ENCODE results near the gene HGD. TPM values are rescaled to one million over a fixed set of nuclear protein-coding genes. Genes with fewer than 3 reads are reported as not detected.

HGD gene
- total RNA-seq, 1 donor from 2014 or later: 0.88 TPM

DNA sequence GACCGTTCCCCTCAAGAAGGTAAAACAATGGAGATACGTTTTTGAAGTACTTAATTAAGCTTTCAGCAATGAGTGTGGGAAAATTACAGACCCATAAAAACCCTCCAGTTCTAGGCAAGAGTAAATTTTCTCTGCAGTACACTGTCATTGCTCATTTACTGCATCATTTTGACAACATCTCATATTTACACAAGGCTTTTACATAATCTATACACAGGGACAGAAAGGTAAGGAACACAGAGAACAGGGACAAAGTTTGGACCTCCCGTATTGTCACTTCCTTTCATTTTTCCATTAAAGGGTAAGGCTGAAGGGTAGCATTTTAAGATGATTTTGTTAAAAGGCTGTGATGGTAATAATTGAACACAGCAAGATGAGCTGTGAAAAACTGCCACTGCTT is 7.4 kb upstream of the HGD start:
- TF ChIP-seq, protein P1, sequence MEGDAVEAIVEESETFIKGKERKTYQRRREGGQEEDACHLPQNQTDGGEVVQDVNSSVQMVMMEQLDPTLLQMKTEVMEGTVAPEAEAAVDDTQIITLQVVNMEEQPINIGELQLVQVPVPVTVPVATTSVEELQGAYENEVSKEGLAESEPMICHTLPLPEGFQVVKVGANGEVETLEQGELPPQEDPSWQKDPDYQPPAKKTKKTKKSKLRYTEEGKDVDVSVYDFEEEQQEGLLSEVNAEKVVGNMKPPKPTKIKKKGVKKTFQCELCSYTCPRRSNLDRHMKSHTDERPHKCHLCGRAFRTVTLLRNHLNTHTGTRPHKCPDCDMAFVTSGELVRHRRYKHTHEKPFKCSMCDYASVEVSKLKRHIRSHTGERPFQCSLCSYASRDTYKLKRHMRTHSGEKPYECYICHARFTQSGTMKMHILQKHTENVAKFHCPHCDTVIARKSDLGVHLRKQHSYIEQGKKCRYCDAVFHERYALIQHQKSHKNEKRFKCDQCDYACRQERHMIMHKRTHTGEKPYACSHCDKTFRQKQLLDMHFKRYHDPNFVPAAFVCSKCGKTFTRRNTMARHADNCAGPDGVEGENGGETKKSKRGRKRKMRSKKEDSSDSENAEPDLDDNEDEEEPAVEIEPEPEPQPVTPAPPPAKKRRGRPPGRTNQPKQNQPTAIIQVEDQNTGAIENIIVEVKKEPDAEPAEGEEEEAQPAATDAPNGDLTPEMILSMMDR (IDR thresholded peaks at IDR 0.05; ENCODE audit: insufficient read depth, low read length, poor library complexity, severe bottlenecking): no peak
- Histone ChIP-seq H3K36me3 (ENCODE audit: control insufficient read depth, insufficient read depth, low read length) (no peaks in the 10 kb centered on the region), H3K27me3 (ENCODE audit: control insufficient read depth, insufficient read depth, low read length) (no peaks in the 10 kb centered on the region), H3K4me3 (ENCODE audit: low read depth, low read length) (no peak overlapping the region)
- no peak for DNase-seq (ENCODE audit: low read depth)

DNA sequence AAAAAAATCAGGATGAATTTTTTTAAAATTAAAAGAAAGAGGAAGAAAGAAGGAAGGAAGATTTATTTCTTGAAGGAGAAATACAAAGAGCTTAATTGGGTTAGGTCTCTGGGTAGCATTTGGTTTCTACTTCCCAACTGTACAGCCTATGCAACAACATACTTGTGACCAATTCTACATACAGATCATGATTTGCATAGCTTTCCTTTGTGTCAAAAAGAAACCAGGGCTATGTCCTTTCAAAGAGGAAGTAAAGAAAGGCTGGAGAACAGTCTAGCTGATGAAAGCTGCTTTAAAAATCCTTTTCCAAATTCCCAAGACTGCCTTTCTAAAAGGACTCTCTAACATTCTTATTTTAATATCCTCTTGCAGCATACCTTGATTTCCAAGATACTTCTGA is 6.1 kb upstream of the HGD start:
- H3K27me3 ChIP-seq (ENCODE audit: control insufficient read depth, insufficient read depth, low read length): no peaks in the 10 kb centered on the region
- TF ChIP-seq, protein P1 (IDR thresholded peaks at IDR 0.05; ENCODE audit: insufficient read depth, low read length, poor library complexity, severe bottlenecking): no peak
- no peaks in the 10 kb centered on the region for H3K36me3 ChIP-seq (ENCODE audit: control insufficient read depth, insufficient read depth, low read length)
- no peak for DNase-seq (ENCODE audit: low read depth)
- no peak overlapping the region for H3K4me3 ChIP-seq (ENCODE audit: low read depth, low read length)

DNA sequence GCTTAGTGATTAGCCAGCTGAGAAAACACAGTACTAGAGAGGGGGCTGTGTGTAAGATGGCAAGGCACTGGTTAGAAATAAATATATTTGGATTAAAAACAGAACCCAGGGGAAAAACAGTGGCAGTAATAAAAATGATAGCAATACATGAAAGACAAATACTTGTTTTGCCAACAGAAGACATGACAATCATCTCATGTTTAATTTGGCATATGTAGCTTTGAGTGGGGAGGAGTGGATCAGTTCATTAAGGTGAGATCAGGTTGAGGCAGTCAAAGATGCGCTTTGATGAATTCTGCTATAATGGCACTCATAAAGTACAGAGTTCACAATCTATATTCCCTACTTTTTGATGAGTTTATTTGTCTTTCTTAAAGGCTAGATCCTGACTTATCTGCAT is 3.4 kb upstream of the HGD start:
- H3K36me3 ChIP-seq (ENCODE audit: control insufficient read depth, insufficient read depth, low read length): no peaks in the 10 kb centered on the region
- DNase-seq (ENCODE audit: low read depth): no peak
- TF ChIP-seq, protein P1 (IDR thresholded peaks at IDR 0.05; ENCODE audit: insufficient read depth, low read length, poor library complexity, severe bottlenecking): no peak
- no peak overlapping the region for H3K4me3 ChIP-seq (ENCODE audit: low read depth, low read length)
- no peaks in the 10 kb centered on the region for H3K27me3 ChIP-seq (ENCODE audit: control insufficient read depth, insufficient read depth, low read length)

DNA sequence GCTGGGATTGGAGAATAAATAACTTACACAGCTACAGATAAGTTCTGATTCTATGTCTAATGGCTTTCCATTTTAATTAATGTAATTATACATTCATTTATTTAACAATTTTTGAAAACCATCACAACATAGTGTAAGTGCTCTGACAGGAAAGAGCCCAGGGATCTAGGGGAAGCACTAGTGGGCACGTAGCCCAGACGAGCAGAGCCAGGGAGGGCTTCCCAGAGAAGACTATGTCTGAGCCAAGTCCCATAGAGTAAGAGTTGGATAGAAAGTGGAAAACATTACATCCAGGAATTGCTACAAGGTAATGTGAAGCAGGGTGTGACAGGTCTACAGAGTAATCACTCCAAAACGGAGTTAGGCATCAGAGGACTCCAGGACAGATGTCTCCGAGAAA is 2.9 kb upstream of the HGD start:
- Histone ChIP-seq H3K27me3 (ENCODE audit: control insufficient read depth, insufficient read depth, low read length) (no peaks in the 10 kb centered on the region), H3K4me3 (ENCODE audit: low read depth, low read length) (no peak overlapping the region), H3K36me3 (ENCODE audit: control insufficient read depth, insufficient read depth, low read length) (no peaks in the 10 kb centered on the region)
- DNase-seq (ENCODE audit: low read depth): no peak
- TF ChIP-seq, protein P1 (IDR thresholded peaks at IDR 0.05; ENCODE audit: insufficient read depth, low read length, poor library complexity, severe bottlenecking): no peak

DNA sequence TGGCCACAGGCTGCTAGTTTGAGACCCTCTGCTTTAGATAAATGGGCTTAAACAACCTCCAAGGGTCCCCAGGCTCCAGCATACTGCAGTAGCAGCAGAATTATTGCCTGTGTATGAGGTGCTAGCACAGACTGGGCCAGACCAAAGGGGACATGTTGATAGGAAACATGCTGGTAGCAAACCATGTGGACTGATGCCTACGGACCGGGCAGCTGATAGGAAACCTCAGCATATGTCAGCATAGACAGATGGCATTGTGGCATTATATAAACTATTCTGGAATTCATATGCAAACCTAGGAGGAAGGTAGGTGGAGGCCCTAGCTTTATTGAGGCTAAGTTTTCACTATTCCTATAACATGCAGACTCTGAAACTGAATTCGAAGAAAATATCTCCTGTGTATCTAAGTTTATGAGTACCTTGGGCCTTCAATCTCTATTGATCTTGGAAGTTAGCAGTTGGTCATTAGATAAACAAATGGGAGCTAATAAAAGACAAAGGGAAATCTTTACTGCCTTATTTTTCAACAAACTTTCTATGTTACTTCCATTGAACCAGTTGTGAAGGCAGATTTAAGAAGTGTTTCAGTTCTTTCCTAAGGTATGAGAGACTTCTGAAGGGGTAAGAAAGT is 1.7 kb upstream of the HGD start:
- H3K4me3 ChIP-seq (ENCODE audit: low read depth, low read length): no peak overlapping the region
- TF ChIP-seq, protein P1 (IDR thresholded peaks at IDR 0.05; ENCODE audit: insufficient read depth, low read length, poor library complexity, severe bottlenecking): no peak
- DNase-seq (ENCODE audit: low read depth): no peak
- no peaks in the 10 kb centered on the region for H3K36me3 ChIP-seq (ENCODE audit: control insufficient read depth, insufficient read depth, low read length)
- H3K27me3 ChIP-seq (ENCODE audit: control insufficient read depth, insufficient read depth, low read length): no peaks in the 10 kb centered on the region

DNA sequence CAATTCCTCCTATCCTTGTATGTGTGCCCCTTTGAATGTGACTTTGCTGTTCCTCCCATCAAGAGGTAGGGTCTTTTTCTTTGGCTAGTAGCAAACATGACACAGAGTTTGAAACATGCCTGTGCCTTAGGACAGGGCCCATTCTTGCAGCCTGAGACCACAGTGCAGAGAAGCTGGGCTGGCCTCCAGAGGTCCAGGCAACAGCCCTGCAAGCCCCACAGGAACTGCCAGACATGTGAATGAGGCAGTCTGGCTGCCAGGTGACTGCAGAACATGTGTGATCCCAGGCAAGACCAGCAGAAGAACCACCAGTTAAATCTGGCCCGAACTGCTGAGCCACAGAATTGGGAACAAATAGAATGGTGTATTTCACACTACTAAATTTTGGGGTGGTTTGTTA is 1.2 kb upstream of the HGD start:
- no peak overlapping the region for H3K4me3 ChIP-seq (ENCODE audit: low read depth, low read length)
- DNase-seq (ENCODE audit: low read depth): no peak
- H3K27me3 ChIP-seq (ENCODE audit: control insufficient read depth, insufficient read depth, low read length): no peaks in the 10 kb centered on the region
- TF ChIP-seq, protein P1 (IDR thresholded peaks at IDR 0.05; ENCODE audit: insufficient read depth, low read length, poor library complexity, severe bottlenecking): no peak
- H3K36me3 ChIP-seq (ENCODE audit: control insufficient read depth, insufficient read depth, low read length): no peaks in the 10 kb centered on the region
